Activated CD4-positive, alpha-beta T cell treated with anti-CD3 and anti-CD28 coated beads, Interleukin-2, amount 10 ng/mL, durations not matched to agents 24 days and 14 days (primary cell): Measurements from ENCODE around the gene ZFP62. TPM values are rescaled to one million over a fixed set of nuclear protein-coding genes. Genes with fewer than 3 reads are reported as not detected.
A peak's percentile ranks its signal among the peaks of the same experiment; 100 is the strongest.

Experiments used
- DNase-seq: peaks from one replicate; pipeline ENCODE4 v3.0.0; 2022
- H3K27ac Mint-ChIP-seq: one replicate; pipeline ENCODE4 v1.8.0; 2022; ENCODE audit warnings: mild to moderate bottlenecking, mixed read lengths
- H3K27me3 Mint-ChIP-seq: one replicate; pipeline ENCODE4 v1.8.0; 2022; ENCODE audit warnings: mixed read lengths
- H3K36me3 Mint-ChIP-seq: one replicate; pipeline ENCODE4 v1.8.0; 2022; ENCODE audit warnings: low read depth, mild to moderate bottlenecking, mixed read lengths
- H3K4me1 Mint-ChIP-seq: one replicate; pipeline ENCODE4 v1.8.0; 2021; ENCODE audit warnings: mixed read lengths
- H3K4me3 Mint-ChIP-seq: one replicate; pipeline ENCODE4 v1.8.0; 2022; ENCODE audit warnings: mild to moderate bottlenecking, moderate library complexity, mixed read lengths
- H3K9me3 Mint-ChIP-seq: one replicate; pipeline ENCODE4 v1.8.0; 2021; ENCODE audit warnings: mixed read lengths
- intact Hi-C: fragments of 100-400 bp; cut with micrococcal nuclease; formaldehyde crosslinking; loops from one replicate; pipeline ENCODE4 v1.15.1; 2023
- total RNA-seq: library from RNA; stranded (reverse); gene quantifications from 2 replicates; pipeline ENCODE4 v1.2.3, GENCODE V29; 2022

The ZFP62 gene
- total RNA-seq, 1 donor from 2014 or later: 26.7 TPM

DNA sequence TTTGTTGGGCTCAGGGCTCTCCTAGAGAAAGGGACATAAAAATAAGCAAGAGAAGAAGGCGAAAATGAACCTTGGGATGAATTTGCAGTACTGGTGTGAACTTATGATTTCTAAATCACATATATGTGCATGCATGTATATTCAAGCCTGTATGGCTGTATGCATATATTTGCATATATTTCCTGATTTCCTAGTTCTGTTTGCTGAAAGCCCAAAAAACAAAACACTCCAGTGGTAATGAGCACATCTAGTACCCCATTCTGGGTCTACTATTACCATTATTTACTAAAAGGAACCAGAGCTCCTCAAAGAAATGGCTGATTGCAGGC lies 7.3 kb downstream of the ZFP62 start:
- H3K9me3 Mint-ChIP-seq: peaks cover 40% of the 10 kb centered on the region
- H3K36me3 Mint-ChIP-seq: peaks cover 86% of the 10 kb centered on the region
- H3K4me3 Mint-ChIP-seq: no peak overlapping the region
- intact Hi-C loops: no loop called here
- H3K27me3 Mint-ChIP-seq: no peaks in the 10 kb centered on the region
- peaks cover 3% of the 10 kb centered on the region for H3K4me1 Mint-ChIP-seq
- no peak for DNase-seq
- H3K27ac Mint-ChIP-seq: no peak overlapping the region

DNA sequence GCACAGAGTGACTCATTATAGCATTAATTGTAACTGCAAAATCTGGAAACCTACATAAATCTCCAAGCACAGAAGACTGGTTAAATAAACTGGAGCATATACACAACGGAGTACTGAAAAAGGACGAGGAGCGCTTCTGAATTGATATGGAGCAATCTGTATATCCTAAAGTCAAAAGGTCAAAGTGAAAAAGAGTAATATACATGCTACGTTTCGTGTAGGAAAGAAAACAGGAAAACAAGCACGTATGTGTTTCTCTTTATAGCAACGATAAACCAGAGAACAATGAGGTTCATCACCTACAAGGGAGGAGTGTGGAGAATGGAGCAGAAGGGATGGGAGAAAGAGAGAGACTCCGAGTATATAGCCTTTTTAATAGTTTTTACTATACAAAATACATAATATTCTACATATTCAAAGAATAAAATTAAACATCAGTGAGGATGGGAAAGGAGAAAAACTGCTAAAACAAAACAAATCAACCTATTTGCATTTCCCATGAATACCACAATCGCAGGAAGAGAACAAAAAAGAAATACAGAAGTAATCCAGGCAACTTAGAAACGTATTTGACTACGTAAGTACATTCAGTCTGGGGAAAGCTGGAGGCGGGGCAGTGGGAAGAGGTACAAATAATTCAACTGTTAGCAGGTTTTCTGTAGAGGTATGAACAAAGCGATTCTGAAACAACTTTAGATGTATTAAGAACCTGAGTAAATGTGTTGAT lies 7.8 kb downstream of the ZFP62 start:
- Mint-ChIP-seq H3K27me3 (no peaks in the 10 kb centered on the region), H3K9me3 (peaks cover 43% of the 10 kb centered on the region), H3K4me1 (no peaks in the 10 kb centered on the region), H3K4me3 (no peak overlapping the region), H3K36me3 (peaks cover 86% of the 10 kb centered on the region), H3K27ac (no peak overlapping the region)
- no peak for DNase-seq
- intact Hi-C loops: no loop called here

DNA sequence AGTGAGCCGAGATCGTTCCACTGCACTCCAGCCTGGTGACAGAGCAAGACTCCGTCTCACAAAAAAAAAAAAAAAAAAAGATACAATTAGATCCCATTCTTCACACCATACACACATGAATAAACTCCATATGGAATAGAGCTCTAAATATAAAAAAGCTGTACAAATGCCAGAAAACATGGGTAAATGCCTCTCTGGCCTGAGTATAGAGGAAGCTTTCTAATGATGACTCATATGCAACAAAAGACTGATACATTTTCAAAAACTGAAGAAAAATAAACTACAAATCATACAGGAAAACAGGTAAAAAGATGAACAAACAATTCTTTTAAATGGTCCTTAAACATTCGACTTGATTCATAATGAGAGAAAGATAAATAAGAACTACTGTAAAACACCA lies 8.6 kb downstream of the ZFP62 start:
- H3K27me3 Mint-ChIP-seq: no peaks in the 10 kb centered on the region
- H3K4me3 Mint-ChIP-seq: no peak overlapping the region
- no peak overlapping the region for H3K27ac Mint-ChIP-seq
- DNase-seq: no peak
- peaks cover 50% of the 10 kb centered on the region for H3K9me3 Mint-ChIP-seq
- peaks cover 93% of the 10 kb centered on the region for H3K36me3 Mint-ChIP-seq
- no peaks in the 10 kb centered on the region for H3K4me1 Mint-ChIP-seq
- intact Hi-C loops: no loop called here

DNA sequence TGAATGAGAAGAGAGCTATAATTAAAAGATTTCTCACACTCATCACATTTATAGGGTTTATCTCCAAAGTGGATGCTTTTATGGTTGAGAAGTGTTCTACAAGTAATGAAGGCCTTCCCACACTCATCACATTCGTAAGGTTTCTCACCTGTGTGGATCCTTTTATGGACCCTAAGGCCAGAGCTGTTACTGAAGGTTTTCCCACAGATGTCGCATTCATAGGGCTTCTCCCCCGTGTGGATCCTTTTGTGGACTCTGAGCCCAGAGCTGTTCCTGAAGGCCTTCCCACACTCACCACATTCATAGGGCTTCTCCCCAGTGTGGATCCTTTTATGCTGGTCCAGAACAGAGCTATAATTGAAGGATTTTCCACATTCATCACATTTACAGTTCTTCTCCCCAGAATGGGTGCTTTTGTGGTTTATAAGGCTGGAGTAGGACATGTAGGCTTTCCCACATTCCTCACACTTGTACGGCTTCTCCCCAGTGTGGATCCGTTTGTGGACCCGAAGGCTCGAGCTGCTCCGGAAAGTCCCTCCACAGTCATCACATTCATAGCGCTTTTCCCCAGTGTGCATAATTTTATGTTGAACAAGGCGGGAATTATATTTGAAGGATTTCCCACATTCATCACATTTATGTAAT lies 10.5 kb downstream of the ZFP62 start:
- Mint-ChIP-seq H3K36me3 (peaks cover 98% of the 10 kb centered on the region), H3K4me1 (no peaks in the 10 kb centered on the region), H3K9me3 (peaks cover 55% of the 10 kb centered on the region), H3K27ac (no peak overlapping the region), H3K4me3 (no peak overlapping the region), H3K27me3 (no peaks in the 10 kb centered on the region)
- DNase-seq: no peak
- intact Hi-C loops: no loop called here

DNA sequence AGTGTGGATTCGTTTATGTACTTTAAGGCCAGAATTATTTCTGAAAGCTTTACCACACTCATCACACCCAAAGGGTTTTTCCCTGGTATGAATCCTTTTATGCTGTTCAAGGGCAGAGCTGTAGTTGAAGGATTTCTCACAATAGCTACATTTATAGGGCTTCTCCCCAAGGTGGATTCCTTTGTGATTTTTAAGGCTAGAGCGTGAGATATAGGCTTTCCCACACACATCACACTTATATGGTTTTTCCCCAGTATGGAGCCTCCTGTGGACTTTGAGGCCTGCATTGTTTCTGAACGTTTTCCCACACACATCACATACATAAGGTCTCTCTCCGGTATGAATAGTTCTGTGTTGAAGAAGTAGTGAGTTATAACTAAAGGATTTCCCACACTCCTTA lies 11.2 kb downstream of the ZFP62 start:
- H3K27me3 Mint-ChIP-seq: no peaks in the 10 kb centered on the region
- H3K27ac Mint-ChIP-seq: no peak overlapping the region
- peaks cover 55% of the 10 kb centered on the region for H3K9me3 Mint-ChIP-seq

DNA sequence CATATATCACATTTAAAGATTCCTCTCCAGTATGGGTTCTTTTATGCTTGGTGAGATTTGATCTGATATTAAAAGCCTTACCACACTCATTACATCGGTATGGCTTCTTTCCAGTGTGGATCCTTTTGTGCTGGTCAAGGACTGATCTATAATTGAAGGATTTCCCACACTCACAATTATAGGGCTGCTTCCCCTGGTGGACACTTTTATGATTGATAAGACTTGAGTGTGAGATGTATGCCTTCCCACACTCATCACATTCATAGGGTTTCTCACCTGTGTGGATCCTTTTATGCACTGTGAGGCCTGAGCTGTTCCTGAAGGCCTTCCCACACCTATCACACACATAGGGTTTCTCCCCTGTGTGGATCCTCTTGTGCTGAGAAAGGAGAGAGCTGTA lies 12.2 kb downstream of the ZFP62 start:
- DNase-seq: no peak
- Mint-ChIP-seq H3K27me3 (no peaks in the 10 kb centered on the region), H3K4me1 (no peaks in the 10 kb centered on the region), H3K4me3 (no peak overlapping the region), H3K27ac (no peak overlapping the region), H3K9me3 (peaks cover 46% of the 10 kb centered on the region), H3K36me3 (peaks cover 88% of the 10 kb centered on the region)
- intact Hi-C loops: no loop called here

More for the DNA sequence above, 11.2 kb downstream of the ZFP62 start:
- H3K4me3 Mint-ChIP-seq: no peak overlapping the region
- intact Hi-C loops: no loop called here
- H3K36me3 Mint-ChIP-seq: peaks cover 95% of the 10 kb centered on the region
- DNase-seq: no peak
- H3K4me1 Mint-ChIP-seq: no peaks in the 10 kb centered on the region

DNA sequence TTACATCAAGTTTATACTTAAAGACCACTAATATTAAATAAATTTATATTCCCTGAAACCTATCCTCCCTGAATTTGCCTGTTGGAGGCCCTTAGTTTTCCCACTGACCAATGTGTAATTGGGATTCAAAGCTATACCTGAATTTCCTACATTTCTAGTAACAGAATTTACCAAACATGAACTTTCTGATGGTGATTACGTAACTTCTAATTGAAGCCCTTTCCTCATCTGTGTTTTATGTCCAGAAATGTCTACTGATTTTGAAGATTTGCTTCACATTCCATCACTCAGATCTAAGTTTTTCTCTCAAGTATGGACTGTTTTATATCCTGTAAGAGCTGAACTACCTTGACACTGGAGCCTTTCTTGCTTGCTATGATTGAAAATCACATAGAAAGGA lies 12.8 kb downstream of the ZFP62 start:
- no peak for DNase-seq
- H3K27ac Mint-ChIP-seq: no peak overlapping the region
- peaks cover 42% of the 10 kb centered on the region for H3K9me3 Mint-ChIP-seq
- H3K4me1 Mint-ChIP-seq: no peaks in the 10 kb centered on the region
- peaks cover 82% of the 10 kb centered on the region for H3K36me3 Mint-ChIP-seq
- H3K4me3 Mint-ChIP-seq: no peak overlapping the region
- intact Hi-C loops: no loop called here
- no peaks in the 10 kb centered on the region for H3K27me3 Mint-ChIP-seq

DNA sequence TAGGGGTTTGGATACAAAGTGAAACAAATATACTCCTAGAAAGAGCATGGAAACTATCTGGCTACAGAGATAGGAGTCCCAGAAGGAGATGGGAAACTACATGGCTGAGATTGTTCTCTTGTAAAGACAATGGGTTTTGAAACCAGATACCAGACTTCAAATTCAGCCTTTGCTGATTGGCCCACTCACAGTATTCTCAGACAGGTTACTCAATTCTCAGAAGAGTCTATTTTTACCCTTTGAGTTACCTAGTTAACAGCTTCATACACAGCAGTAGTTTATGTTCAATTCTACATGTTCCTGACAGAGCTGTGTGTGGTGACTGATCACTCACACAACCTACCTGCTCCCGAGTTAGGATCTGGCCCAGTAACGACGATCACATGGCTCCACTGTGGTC lies 14.1 kb downstream of the ZFP62 start:
- no peak overlapping the region for H3K27ac Mint-ChIP-seq
- H3K36me3 Mint-ChIP-seq: peaks cover 70% of the 10 kb centered on the region
- intact Hi-C loops: no loop called here
- no peak overlapping the region for H3K4me3 Mint-ChIP-seq
- H3K9me3 Mint-ChIP-seq: peaks cover 35% of the 10 kb centered on the region
- DNase-seq: no peak
- no peaks in the 10 kb centered on the region for H3K27me3 Mint-ChIP-seq
- H3K4me1 Mint-ChIP-seq: no peaks in the 10 kb centered on the region

DNA sequence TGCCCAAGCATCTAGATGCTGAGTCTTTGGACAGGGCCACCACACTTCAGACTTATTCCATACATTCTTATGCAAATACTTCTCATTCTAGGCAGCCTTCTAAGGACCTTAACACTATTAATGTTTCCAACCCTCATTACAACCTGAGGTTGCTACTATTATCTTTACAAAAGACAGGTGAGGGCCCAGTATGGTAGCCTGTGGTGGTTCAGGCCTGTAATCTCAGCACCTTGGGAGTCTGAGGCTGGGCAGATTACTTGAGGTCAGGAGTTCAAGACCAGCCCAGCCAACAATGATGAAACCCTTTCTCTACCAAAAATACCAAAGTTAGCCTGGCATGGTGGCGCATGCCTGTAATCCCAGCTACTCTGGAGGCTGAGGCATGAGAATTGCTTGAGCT lies 16.2 kb downstream of the ZFP62 start:
- H3K4me1 Mint-ChIP-seq: no peaks in the 10 kb centered on the region
- H3K27ac Mint-ChIP-seq: no peak overlapping the region
- no peak for DNase-seq
- no peaks in the 10 kb centered on the region for H3K27me3 Mint-ChIP-seq
- intact Hi-C loops: no loop called here
- H3K36me3 Mint-ChIP-seq: peaks cover 51% of the 10 kb centered on the region
- no peak overlapping the region for H3K4me3 Mint-ChIP-seq
- peaks cover 26% of the 10 kb centered on the region for H3K9me3 Mint-ChIP-seq

DNA sequence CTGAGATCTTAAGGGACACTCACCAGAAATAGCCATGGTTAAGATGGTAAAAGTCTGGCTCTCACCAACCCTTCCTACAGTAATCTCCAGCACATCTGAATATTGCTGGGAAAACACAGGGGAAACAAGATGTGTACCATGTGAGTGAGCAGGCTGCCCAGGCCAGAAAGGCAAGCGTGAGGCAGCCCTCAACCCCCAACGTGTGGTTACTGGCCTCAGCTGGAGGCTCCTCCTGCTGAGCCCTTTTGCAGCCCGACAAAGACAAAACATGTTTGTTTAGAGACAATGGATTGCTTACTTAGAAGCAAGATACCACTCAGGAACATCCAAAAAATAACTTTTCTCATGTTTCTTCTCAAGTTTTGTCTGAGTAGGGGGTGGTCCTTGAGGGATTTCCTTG lies 16.6 kb downstream of the ZFP62 start:
- no peak overlapping the region for H3K27ac Mint-ChIP-seq
- peaks cover 46% of the 10 kb centered on the region for H3K36me3 Mint-ChIP-seq
- H3K27me3 Mint-ChIP-seq: no peaks in the 10 kb centered on the region
- no peaks in the 10 kb centered on the region for H3K4me1 Mint-ChIP-seq
- peaks cover 22% of the 10 kb centered on the region for H3K9me3 Mint-ChIP-seq
- intact Hi-C loops: no loop called here
- H3K4me3 Mint-ChIP-seq: no peak overlapping the region
- no peak for DNase-seq

DNA sequence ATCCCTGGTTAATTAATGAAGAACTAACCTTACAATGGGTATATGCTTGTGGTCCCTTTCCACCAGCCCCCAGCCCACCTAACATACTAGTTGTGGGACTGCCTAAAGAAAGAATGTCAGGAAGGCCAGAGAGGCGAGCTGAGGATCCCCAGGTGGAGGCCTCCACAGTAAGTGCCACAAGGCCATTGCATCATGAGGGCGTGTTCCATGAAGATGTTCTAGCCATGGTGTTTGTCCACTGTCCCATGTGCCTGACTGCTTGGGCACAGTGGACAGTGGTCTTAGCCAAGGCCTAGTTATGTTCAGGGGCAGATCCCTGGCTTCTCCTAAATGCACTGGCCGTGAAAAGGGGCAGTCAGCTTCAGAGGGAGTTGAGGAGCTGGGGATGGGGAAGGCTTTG lies 21.1 kb downstream of the ZFP62 start:
- Mint-ChIP-seq H3K27ac (no peak overlapping the region), H3K4me1 (no peaks in the 10 kb centered on the region), H3K27me3 (no peaks in the 10 kb centered on the region), H3K9me3 (peaks cover 3% of the 10 kb centered on the region), H3K4me3 (no peak overlapping the region), H3K36me3 (peaks cover 21% of the 10 kb centered on the region)
- no peak for DNase-seq
- intact Hi-C loops: no loop called here

DNA sequence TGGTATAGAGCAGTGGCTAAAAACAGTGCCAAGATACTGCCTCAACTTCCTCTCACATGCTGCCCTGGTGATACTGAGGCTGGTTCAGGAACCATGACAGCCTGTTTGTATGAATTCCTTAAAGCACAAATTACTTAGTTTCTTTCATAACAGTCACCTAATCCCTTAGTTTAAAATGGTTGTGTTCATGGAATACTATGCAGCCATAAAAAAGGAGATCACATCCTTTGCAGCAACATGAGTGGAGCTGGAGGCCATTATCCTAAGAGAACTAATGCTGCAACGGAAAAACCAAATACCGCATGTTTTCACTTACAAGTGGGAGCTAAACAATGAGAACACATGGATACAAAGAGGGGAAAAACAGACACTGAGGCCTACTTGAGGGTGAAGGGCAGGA lies 21.8 kb downstream of the ZFP62 start:
- H3K4me3 Mint-ChIP-seq: no peak overlapping the region
- peaks cover 24% of the 10 kb centered on the region for H3K36me3 Mint-ChIP-seq
- H3K9me3 Mint-ChIP-seq: peaks cover 3% of the 10 kb centered on the region
- H3K27ac Mint-ChIP-seq: no peak overlapping the region
- intact Hi-C loops: no loop called here
- H3K4me1 Mint-ChIP-seq: peaks cover 6% of the 10 kb centered on the region
- no peak for DNase-seq
- no peaks in the 10 kb centered on the region for H3K27me3 Mint-ChIP-seq

DNA sequence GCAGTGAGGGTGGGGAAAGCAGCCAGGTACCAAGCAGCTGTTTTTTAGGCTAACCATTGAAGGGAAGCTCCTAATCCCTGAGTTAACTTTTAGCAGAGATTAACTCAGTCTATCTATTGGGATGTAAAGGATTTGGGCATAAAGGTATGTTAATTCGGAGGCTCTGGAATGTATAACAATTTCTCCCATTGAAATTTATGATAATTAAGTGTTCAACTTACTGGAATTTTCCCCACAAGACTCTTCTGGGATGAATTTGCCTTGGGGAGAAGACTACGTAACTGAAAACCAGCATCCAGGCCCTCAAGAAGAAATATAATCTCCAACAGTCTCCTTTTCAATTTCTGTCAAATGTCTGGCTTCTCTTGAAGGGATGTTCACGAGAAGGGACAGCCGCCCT lies 23.6 kb downstream of the ZFP62 start:
- H3K27me3 Mint-ChIP-seq: no peaks in the 10 kb centered on the region
- no peak for DNase-seq

DNA sequence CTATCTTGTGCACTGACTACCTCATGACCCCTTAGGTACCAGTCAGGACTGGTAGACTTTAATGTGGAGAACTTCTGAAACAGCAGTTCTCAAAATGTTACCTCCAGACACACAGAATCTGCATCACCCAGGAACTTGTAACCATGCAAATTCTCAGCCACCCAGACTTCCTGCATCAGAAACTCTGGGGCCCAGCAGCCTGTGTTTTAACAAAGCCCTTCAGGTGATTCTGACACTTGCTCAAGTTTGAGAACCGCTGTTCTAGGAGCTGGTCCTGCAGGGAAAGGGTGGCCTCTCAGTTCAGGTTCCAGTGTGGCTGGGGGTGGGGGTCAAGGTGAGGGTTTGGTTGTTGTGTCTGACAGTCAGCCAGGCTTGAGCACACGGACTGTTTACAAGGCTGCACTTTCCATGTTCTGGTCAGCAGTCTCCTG lies 28.4 kb downstream of the ZFP62 start:
- H3K36me3 Mint-ChIP-seq: peaks cover 46% of the 10 kb centered on the region
- intact Hi-C loops: loop anchor here (1.0 kb wide), 1 partner anchor 29 kb away; the partner anchor contains the start of gene ZFP62

More for the DNA sequence above, 23.6 kb downstream of the ZFP62 start:
- Mint-ChIP-seq H3K27ac (no peak overlapping the region), H3K36me3 (peaks cover 30% of the 10 kb centered on the region), H3K9me3 (peaks cover 3% of the 10 kb centered on the region), H3K4me1 (peaks cover 15% of the 10 kb centered on the region), H3K4me3 (no peak overlapping the region)
- intact Hi-C loops: no loop called here

More for the DNA sequence above, 28.4 kb downstream of the ZFP62 start:
- peak overlapping the region; percentile 99 for H3K27ac Mint-ChIP-seq
- H3K4me1 Mint-ChIP-seq: peaks cover 32% of the 10 kb centered on the region
- no peaks in the 10 kb centered on the region for H3K27me3 Mint-ChIP-seq
- no peaks in the 10 kb centered on the region for H3K9me3 Mint-ChIP-seq
- peak; percentile 83 for DNase-seq
- peak overlapping the region; percentile 93 for H3K4me3 Mint-ChIP-seq
